ENCODE data around the gene SHOC1. TPM values are rescaled to one million over a fixed set of nuclear protein-coding genes. Genes with fewer than 3 reads are reported as not detected.

SHOC1 gene
- total RNA-seq, 1 experiment from 2014 or later, result 1.1 TPM

GRCh38 chr9:111821006-111821528, 26.3 kb upstream of the SHOC1 start:
- Histone ChIP-seq H3K79me2 (ENCODE audit: insufficient read depth, low read length) (no peaks in the 10 kb centered on the region), H3K36me3 (ENCODE audit: control insufficient read depth in 1 of 2, insufficient read depth in 2 of 2, low read length in 2 of 2) (no peaks in the 10 kb centered on the region), H3K27me3 (ENCODE audit: insufficient read depth, low read length) (no peaks in the 10 kb centered on the region), H4K20me1 (ENCODE audit: insufficient read depth) (no peaks in the 10 kb centered on the region), H3K9me2 (ENCODE audit: insufficient read depth) (no peaks in the 10 kb centered on the region), H2AFZ (ENCODE audit: low read depth, low read length, poor library complexity, severe bottlenecking) (no peak overlapping the region), H3K27ac (ENCODE audit: low read depth, low read length) (no peak overlapping the region), H3K4me3 (replicated peaks in 1 of 2; ENCODE audit: low read depth in 1 of 2, low read length in 2 of 2) (no peak overlapping the region), H3K4me1 (ENCODE audit: control insufficient read depth in 1 of 2, insufficient read depth in 2 of 2, low read length in 2 of 2) (0 out of 4 replicates have a peak, but pooled peaks cover 0 to 4% of the 10 kb centered on the region in 2 experiments), H3K4me2 (ENCODE audit: low read length) (no peak overlapping the region), H3K9ac (ENCODE audit: low read length) (no peak overlapping the region), H3K9me3 (ENCODE audit: control insufficient read depth in 1 of 2, insufficient read depth in 1 of 2, low read depth in 1 of 2, low read length in 2 of 2) (no peaks in the 10 kb centered on the region)
- intact Hi-C loops (cut with micrococcal nuclease), result no loop called here
- ChIA-PET POLR2A (no interaction called here), RAD21 (ENCODE audit: low non-redundant PET in 1 of 2, low total read pairs in 2 of 2, uncharacterized antibody in 2 of 2, unreplicated experiment in 2 of 2) (no interaction called here), CTCF (no interaction called here)
- TF ChIP-seq SIN3A (IDR thresholded peaks at IDR 0.05; ENCODE audit: low read depth), result no peak
- TF ChIP-seq ATF3 (IDR thresholded peaks at IDR 0.05), result no peak
- no peak for ATAC-seq
- no peak for DNase-seq (ENCODE audit: low read depth, low spot score)
- no TSS peak for BruUV-seq (replicated peaks)

- Histone ChIP-seq H3K9me2 (ENCODE audit: insufficient read depth) (no peaks in the 10 kb centered on the region), H3K9me3 (ENCODE audit: control insufficient read depth in 1 of 2, insufficient read depth in 1 of 2, low read depth in 1 of 2, low read length in 2 of 2) (no peaks in the 10 kb centered on the region), H3K79me2 (ENCODE audit: insufficient read depth, low read length) (no peaks in the 10 kb centered on the region), H3K36me3 (ENCODE audit: control insufficient read depth in 1 of 2, insufficient read depth in 2 of 2, low read length in 2 of 2) (no peaks in the 10 kb centered on the region), H2AFZ (ENCODE audit: low read depth, low read length, poor library complexity, severe bottlenecking) (no peak overlapping the region), H3K27ac (ENCODE audit: low read depth, low read length) (no peak overlapping the region), H3K27me3 (ENCODE audit: insufficient read depth, low read length) (no peaks in the 10 kb centered on the region), H3K4me1 (ENCODE audit: control insufficient read depth in 1 of 2, insufficient read depth in 2 of 2, low read length in 2 of 2) (no peaks in the 10 kb centered on the region), H3K4me3 (replicated peaks in 1 of 2; ENCODE audit: low read depth in 1 of 2, low read length in 2 of 2) (no peak overlapping the region), H4K20me1 (ENCODE audit: insufficient read depth) (no peaks in the 10 kb centered on the region), H3K4me2 (ENCODE audit: low read length) (no peak overlapping the region), H3K9ac (ENCODE audit: low read length) (no peak overlapping the region)
- BruUV-seq (replicated peaks), result no TSS peak
- intact Hi-C loops (cut with micrococcal nuclease), result no loop called here
- ChIA-PET CTCF (no interaction called here), POLR2A (no interaction called here), RAD21 (ENCODE audit: low non-redundant PET in 1 of 2, low total read pairs in 2 of 2, uncharacterized antibody in 2 of 2, unreplicated experiment in 2 of 2) (no interaction called here)
- TF ChIP-seq JUND (IDR thresholded peaks at IDR 0.05) (no peak), FOSL1 (IDR thresholded peaks at IDR 0.05; ENCODE audit: low read depth) (no peak), TCF7L2 (IDR thresholded peaks at IDR 0.05; ENCODE audit: borderline replicate concordance, extremely low read depth, insufficient read depth, insufficient read length) (no peak), SRF (IDR thresholded peaks at IDR 0.05; ENCODE audit: low read depth) (no peak), ATF3 (IDR thresholded peaks at IDR 0.05) (no peak), CBX3 (IDR thresholded peaks at IDR 0.05; ENCODE audit: low read depth) (no peak), YY1 (IDR thresholded peaks at IDR 0.05; ENCODE audit: extremely low read depth, insufficient replicate concordance, low read depth, low read length) (no peak), CEBPB (IDR thresholded peaks at IDR 0.05; ENCODE audit: low read depth) (no peak), SIN3A (IDR thresholded peaks at IDR 0.05; ENCODE audit: low read depth) (no peak), ZBTB33 (IDR thresholded peaks at IDR 0.05; ENCODE audit: extremely low read depth, insufficient replicate concordance, low read length) (no peak), RAD21 (IDR thresholded peaks at IDR 0.05; ENCODE audit: low read depth) (no peak), EGR1 (IDR thresholded peaks at IDR 0.05; ENCODE audit: low read depth) (no peak), POLR2A (IDR thresholded peaks at IDR 0.05; ENCODE audit: borderline replicate concordance, extremely low read depth, insufficient read depth, insufficient read length) (no peak), ZNF274 (IDR thresholded peaks at IDR 0.05; ENCODE audit: low read depth, low read length) (no peak), EZH2 (IDR thresholded peaks at IDR 0.05) (no peak)
- ATAC-seq, result no peak
- no peak for DNase-seq (ENCODE audit: low read depth, low spot score)
Measured at GRCh38 chr9:111819360-111819759, 24.6 kb upstream of the SHOC1 start.
